Keratinocyte (primary cell): ENCODE results near the gene RNF26. TPM values are rescaled to one million over a fixed set of nuclear protein-coding genes. Genes with fewer than 3 reads are reported as not detected.

Experiments used
- DNase-seq: peaks from one replicate; pipeline ENCODE4 v3.0.0-alpha.2; 2011; ENCODE audit warnings: low read depth, missing footprints, low spot score
- FAIRE-seq: peaks from 2 replicates; lab custom pipeline; 2011; peaks lifted over from hg19 to GRCh38; lab: Jason Lieb, UNC
- H2AFZ ChIP-seq: 2 replicates; pipeline ENCODE4 v1.6.0; 2012; ENCODE audit warnings: low read length, control low read depth, inconsistent platforms; ENCODE audit not compliant: control insufficient read depth
- H3K27ac ChIP-seq: 2 replicates; pipeline ENCODE4 v1.5.1; 2011; ENCODE audit warnings: low read length; ENCODE audit not compliant: control insufficient read depth, insufficient read depth
- H3K27me3 ChIP-seq: 3 replicates; pipeline ENCODE4 v1.6.0; 2011; ENCODE audit warnings: low read length; ENCODE audit not compliant: control insufficient read depth, insufficient read depth; ENCODE audit errors: extremely low read depth
- H3K36me3 ChIP-seq, 2 experiments: 2 replicates in 1 of 2; 3 replicates in 1 of 2; pipeline ENCODE4 v1.5.1; 2011; ENCODE audit warnings: low read length in 2 of 2, mild to moderate bottlenecking in 1 of 2; ENCODE audit not compliant: control insufficient read depth in 2 of 2, insufficient read depth in 2 of 2; ENCODE audit errors: extremely low read depth in 1 of 2
- H3K4me1 ChIP-seq: 3 replicates; pipeline ENCODE4 v1.5.1; 2011; ENCODE audit warnings: low read length; ENCODE audit not compliant: control insufficient read depth, insufficient read depth; ENCODE audit errors: extremely low read depth
- H3K4me2 ChIP-seq: 3 replicates; pipeline ENCODE4 v1.6.0; 2011; ENCODE audit warnings: low read depth, low read length; ENCODE audit not compliant: control insufficient read depth, insufficient read depth; ENCODE audit errors: extremely low read depth
- H3K4me3 ChIP-seq, 3 experiments: fragments of 200-600 bp in 1 of 3; sonication (generic) in 1 of 3; 2 replicates in 2 of 3; 3 replicates in 1 of 3; pipeline ENCODE4 v1.5.1; 2011 to 2016; ENCODE audit warnings: low read length in 3 of 3, mild to moderate bottlenecking in 3 of 3, control low read depth in 2 of 3, inconsistent platforms in 1 of 3, low read depth in 1 of 3, mixed read lengths in 1 of 3, mixed run types in 1 of 3, moderate library complexity in 1 of 3; ENCODE audit not compliant: control insufficient read depth in 2 of 3, insufficient read depth in 2 of 3; ENCODE audit errors: extremely low read depth in 1 of 3
- H3K79me2 ChIP-seq: 2 replicates; pipeline ENCODE4 v1.6.0; 2012; ENCODE audit warnings: low read length; ENCODE audit not compliant: control insufficient read depth, insufficient read depth
- H3K9ac ChIP-seq: 3 replicates; pipeline ENCODE4 v1.6.0; 2011; ENCODE audit warnings: low read length; ENCODE audit not compliant: control insufficient read depth, insufficient read depth; ENCODE audit errors: extremely low read depth
- H3K9me1 ChIP-seq: 3 replicates; pipeline ENCODE4 v1.6.0; 2011; ENCODE audit warnings: low read length; ENCODE audit not compliant: control insufficient read depth, insufficient read depth; ENCODE audit errors: extremely low read depth
- H3K9me3 ChIP-seq: 2 replicates; pipeline ENCODE4 v1.5.1; 2012; ENCODE audit warnings: low read depth, low read length; ENCODE audit not compliant: control insufficient read depth
- H4K20me1 ChIP-seq: 3 replicates; pipeline ENCODE4 v1.6.0; 2011; ENCODE audit warnings: low read length; ENCODE audit not compliant: control insufficient read depth, insufficient read depth; ENCODE audit errors: extremely low read depth
- EZH2 ChIP-seq: IDR thresholded peaks from one replicate; pipeline ENCODE4 v1.6.1; 2012; ENCODE audit warnings: inconsistent platforms, mild to moderate bottlenecking, low read length, moderate library complexity
- dilution Hi-C: fragments of 300-500 bp; cut with MboI; formaldehyde crosslinking; loops from one replicate; pipeline ENCODE4 v1.7.0; 2020; ENCODE audit warnings: low sequenced_read_pairs; ENCODE audit not compliant: extremely low pct_ligation_motif_present
- polyA plus RNA-seq, 5 experiments: library from polyadenylated mRNA; depleted of rRNA in 3 of 5; stranded (reverse) in 3 of 5; stranded (forward) in 1 of 5; unstranded in 1 of 5; fragments of >200 nt; gene quantifications; 1 replicate in 1 of 5; 2 replicates in 3 of 5; 3 replicates in 1 of 5; pipeline versions ENCODE4 v1.2.1 to v1.2.3, GENCODE V29; 2011 to 2012; ENCODE audit warnings: missing spikeins in 2 of 5, low read depth in 1 of 5, low replicate concordance in 1 of 5
- TF ChIP-seq, protein P1 (sequence below), 3 experiments: IDR thresholded peaks in 1 of 3; conservative IDR thresholded peaks in 1 of 3; optimal IDR thresholded peaks in 1 of 3; 2 replicates in 2 of 3; 3 replicates in 1 of 3; pipeline versions ENCODE3 to v1.5.1; 2011; ENCODE audit warnings: low read length in 3 of 3, mild to moderate bottlenecking in 3 of 3, moderate library complexity in 2 of 3, control low read depth in 1 of 3, inconsistent platforms in 1 of 3; ENCODE audit not compliant: insufficient read depth in 2 of 3; ENCODE audit errors: extremely low read depth in 1 of 3

The RNF26 gene
- polyA plus RNA-seq, 1 donor (not counting 4 experiments of a cell fraction or from before 2014, with no cell fraction given) = 13.2 TPM

DNA sequence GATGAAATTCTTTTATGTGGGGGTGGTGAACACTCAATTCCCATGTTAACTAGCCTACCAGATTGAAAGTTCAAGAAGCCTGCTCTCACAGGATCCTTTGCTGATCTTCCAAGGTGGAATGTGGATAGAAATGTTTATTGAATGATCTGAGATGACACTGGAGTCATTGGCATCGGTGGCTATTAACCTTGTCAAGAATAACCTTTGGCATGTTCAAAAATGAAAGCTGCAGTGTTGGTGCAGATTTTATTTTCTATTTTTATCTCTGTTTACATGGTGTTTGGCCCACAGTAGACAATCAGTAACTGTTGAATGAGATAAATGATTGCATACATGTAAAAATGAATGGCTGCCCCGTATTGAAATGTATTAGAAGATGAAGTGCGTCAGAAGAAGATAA is 36.4 kb upstream of the RNF26 start:
- no peaks in the 10 kb centered on the region for H3K9me3 ChIP-seq
- FAIRE-seq = no peak
- dilution Hi-C loops = no loop called here

DNA sequence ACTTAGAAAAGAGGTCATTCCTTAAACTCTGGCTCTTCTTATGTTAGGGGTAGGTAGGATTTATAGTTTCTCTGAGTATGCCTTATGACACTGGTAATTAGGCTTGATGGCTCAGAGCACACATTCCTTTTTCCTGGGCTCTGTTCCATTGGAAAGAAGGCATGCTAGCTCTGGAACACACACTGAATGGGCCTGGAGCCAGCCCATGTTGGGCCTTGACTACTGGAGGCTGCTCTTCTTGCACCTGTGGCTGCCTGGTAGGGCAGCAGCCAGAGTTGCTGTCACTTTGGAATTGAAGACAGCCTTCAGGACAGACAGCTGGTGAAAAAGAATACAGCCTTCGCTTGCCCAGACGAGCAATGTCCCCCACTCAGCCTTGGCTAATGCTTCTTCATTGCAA is 35.6 kb upstream of the RNF26 start:
- Histone ChIP-seq H3K4me3 (no peak overlapping the region), H3K9me1 (no peaks in the 10 kb centered on the region), H3K27ac (no peak overlapping the region), H3K9ac (no peak overlapping the region), H3K4me1 (peaks cover 8% of the 10 kb centered on the region), H4K20me1 (no peaks in the 10 kb centered on the region), H3K9me3 (no peaks in the 10 kb centered on the region), H3K79me2 (no peaks in the 10 kb centered on the region), H3K4me2 (no peak overlapping the region), H3K36me3 (peaks cover 25 to 54% of the 10 kb centered on the region in 2 experiments), H3K27me3 (no peaks in the 10 kb centered on the region), H2AFZ (no peak overlapping the region)
- DNase-seq (no peak), FAIRE-seq (no peak)
- dilution Hi-C loops = no loop called here
- TF ChIP-seq, protein P1, sequence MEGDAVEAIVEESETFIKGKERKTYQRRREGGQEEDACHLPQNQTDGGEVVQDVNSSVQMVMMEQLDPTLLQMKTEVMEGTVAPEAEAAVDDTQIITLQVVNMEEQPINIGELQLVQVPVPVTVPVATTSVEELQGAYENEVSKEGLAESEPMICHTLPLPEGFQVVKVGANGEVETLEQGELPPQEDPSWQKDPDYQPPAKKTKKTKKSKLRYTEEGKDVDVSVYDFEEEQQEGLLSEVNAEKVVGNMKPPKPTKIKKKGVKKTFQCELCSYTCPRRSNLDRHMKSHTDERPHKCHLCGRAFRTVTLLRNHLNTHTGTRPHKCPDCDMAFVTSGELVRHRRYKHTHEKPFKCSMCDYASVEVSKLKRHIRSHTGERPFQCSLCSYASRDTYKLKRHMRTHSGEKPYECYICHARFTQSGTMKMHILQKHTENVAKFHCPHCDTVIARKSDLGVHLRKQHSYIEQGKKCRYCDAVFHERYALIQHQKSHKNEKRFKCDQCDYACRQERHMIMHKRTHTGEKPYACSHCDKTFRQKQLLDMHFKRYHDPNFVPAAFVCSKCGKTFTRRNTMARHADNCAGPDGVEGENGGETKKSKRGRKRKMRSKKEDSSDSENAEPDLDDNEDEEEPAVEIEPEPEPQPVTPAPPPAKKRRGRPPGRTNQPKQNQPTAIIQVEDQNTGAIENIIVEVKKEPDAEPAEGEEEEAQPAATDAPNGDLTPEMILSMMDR (optimal IDR thresholded peaks at IDR 0.05 in 1 of 3, IDR thresholded peaks at IDR 0.05 in 1 of 3, conservative IDR thresholded peaks at IDR 0.05 in 1 of 3; ENCODE audit: extremely low read depth in 1 of 3, insufficient read depth in 2 of 3, low read length in 3 of 3) = no peak
- TF ChIP-seq EZH2 = no peak

More for the DNA sequence above, 36.4 kb upstream of the RNF26 start:
- Histone ChIP-seq H3K9me1 (no peaks in the 10 kb centered on the region), H3K27me3 (no peaks in the 10 kb centered on the region), H3K27ac (no peak overlapping the region), H3K4me3 (no peak overlapping the region), H3K4me2 (no peak overlapping the region), H3K4me1 (peaks cover 8% of the 10 kb centered on the region), H3K79me2 (no peaks in the 10 kb centered on the region), H2AFZ (no peak overlapping the region), H3K9ac (no peak overlapping the region), H3K36me3 (peaks cover 23 to 50% of the 10 kb centered on the region in 2 experiments), H4K20me1 (no peaks in the 10 kb centered on the region)
- DNase-seq = no peak
- TF ChIP-seq EZH2 = no peak
- TF ChIP-seq, protein P1 (optimal IDR thresholded peaks at IDR 0.05 in 1 of 3, IDR thresholded peaks at IDR 0.05 in 1 of 3, conservative IDR thresholded peaks at IDR 0.05 in 1 of 3; ENCODE audit: extremely low read depth in 1 of 3, insufficient read depth in 2 of 3, low read length in 3 of 3) = no peak
